ENCODE results near the gene CBFA2T3. TPM values are rescaled to one million over a fixed set of nuclear protein-coding genes. Genes with fewer than 3 reads are reported as not detected.

Gene CBFA2T3
- total and polyA plus RNA-seq, 2 of the 8 experiments (the other 6 are each of a cell fraction or from before 2014, with no cell fraction given), result 0.51 to 1.3 TPM

GRCh38 chr16:88878967-88879787 lies 97.8 kb downstream of the CBFA2T3 start:
- H3K18ac ChIP-seq (ENCODE audit: extremely low read depth, low read length), result no peak overlapping the region
- H3K23ac ChIP-seq (ENCODE audit: insufficient read length), result no peak overlapping the region
- H4K8ac ChIP-seq (ENCODE audit: extremely low read depth, insufficient read depth, low read length), result peak overlapping the region; percentile 76
- no peak overlapping the region for H3K27ac ChIP-seq (ENCODE audit: low read depth, low read length)
- H3K36me3 ChIP-seq (ENCODE audit: control insufficient read depth in 2 of 4, insufficient read depth in 4 of 4, low read length in 3 of 4), result no peaks in the 10 kb centered on the region
- no peak overlapping the region for H3K9ac ChIP-seq (replicated peaks in 1 of 4; ENCODE audit: extremely low read depth in 1 of 4, low read depth in 3 of 4, low read length in 3 of 4)
- peaks cover 0 to 7% (median 1%) of the 10 kb centered on the region in 4 experiments; a peak in 2 of 7 replicates for H3K27me3 ChIP-seq (replicated peaks in 1 of 4; ENCODE audit: control insufficient read depth in 3 of 4, extremely low read depth in 1 of 4, insufficient read depth in 3 of 4, low read length in 3 of 4)
- H3K4me2 ChIP-seq (ENCODE audit: insufficient read depth in 1 of 2, low read depth in 2 of 2, low read length in 2 of 2), result no peak overlapping the region
- H3K79me2 ChIP-seq (ENCODE audit: control insufficient read depth in 1 of 2, insufficient read depth in 2 of 2, low read length in 2 of 2), result no peaks in the 10 kb centered on the region
- no peak overlapping the region for H3K4ac ChIP-seq (replicated peaks; ENCODE audit: insufficient read length, low read depth, low read length)
- FAIRE-seq (no peak), DNase-seq (ENCODE audit: low read depth in 1 of 2, low spot score in 2 of 2) (no peak)
- no peak overlapping the region for H3K56ac ChIP-seq (replicated peaks; ENCODE audit: insufficient read length, low read depth, low read length)
- no peak overlapping the region for H2AK5ac ChIP-seq (ENCODE audit: low read depth, low read length)
- ChIA-PET POLR2A (ENCODE audit: partially characterized antibody) (interaction anchor here (0.6 to 1.5 kb wide), 2 partner anchors 69 to 1438 kb away, joined by 3 to 5 read pairs; no protein-coding TSS in a partner anchor), CTCF (ENCODE audit: partially characterized antibody) (interaction anchor here (0.6 to 4.4 kb wide), 15 partner anchors 10 to 392 kb away, joined by 3 to 15 read pairs (median 4); no protein-coding TSS in a partner anchor)
- peaks cover 0 to 9% (median 4%) of the 10 kb centered on the region in 4 experiments; a peak in 4 of 7 replicates for H3K4me1 ChIP-seq (replicated peaks in 1 of 4; ENCODE audit: control insufficient read depth in 3 of 4, insufficient read depth in 4 of 4, low read length in 3 of 4)
- H3K9me3 ChIP-seq (ENCODE audit: insufficient read depth in 2 of 2, low read depth in 1 of 2, low read length in 1 of 2), result no peaks in the 10 kb centered on the region; a peak in 1 of 4 replicates
- no peak overlapping the region for H2BK15ac ChIP-seq (ENCODE audit: low read length)
- no peak overlapping the region for H4K5ac ChIP-seq (ENCODE audit: insufficient read length, low read depth, low read length)
- H4K20me1 ChIP-seq (replicated peaks in 1 of 2; ENCODE audit: control insufficient read depth in 1 of 2, insufficient read depth in 2 of 2, low read length in 2 of 2), result peaks cover 0 to 4% of the 10 kb centered on the region in 2 experiments
- H2BK20ac ChIP-seq (ENCODE audit: low read length), result no peak overlapping the region
- H2BK12ac ChIP-seq (ENCODE audit: low read depth, low read length), result no peak overlapping the region
- TF ChIP-seq KDM5A (IDR thresholded peaks at IDR 0.05; ENCODE audit: low read length), result no peak
- TF ChIP-seq CTCF (IDR thresholded peaks at IDR 0.05; ENCODE audit: control extremely low read depth in 1 of 3, insufficient read depth in 1 of 3, low read depth in 1 of 3, low read length in 3 of 3), result peak in 1 of 3 experiments; percentile 11; a peak in 1 of 4 replicates
- H3K4me3 ChIP-seq (ENCODE audit: extremely low read depth in 1 of 4, insufficient read depth in 2 of 4, low read depth in 3 of 4, low read length in 4 of 4), result no peak overlapping the region
- 0 out of 2 replicates have a peak overlapping the region, but pooled peaks have one; percentile 6 for H2BK5ac ChIP-seq (ENCODE audit: low read depth, low read length)
- H2AFZ ChIP-seq (ENCODE audit: low read length), result no peak overlapping the region
- no peaks in the 10 kb centered on the region; the same call in 1 of the 2 replicates for H3K23me2 ChIP-seq (ENCODE audit: low read depth, low read length)
- H3K14ac ChIP-seq (ENCODE audit: insufficient read length), result no peak overlapping the region
- H2BK120ac ChIP-seq (replicated peaks; ENCODE audit: low read depth, low read length), result no peak overlapping the region
- H3K79me1 ChIP-seq (ENCODE audit: low read depth, low read length), result no peaks in the 10 kb centered on the region; the same call in 1 of the 2 replicates
- 89% methylated on average over 45 of the region's 45 CpGs; no CpG with 5 or more reads in 1 of the 2 experiments for WGBS, 2 experiments (ENCODE audit: extremely low coverage in 1 of 2, insufficient coverage in 1 of 2, insufficient read length in 1 of 2, insufficient replicate concordance in 2 of 2, low coverage in 1 of 2, low lambda C conversion rate in 2 of 2, missing lambda C conversion rate in 1 of 2)
- H4K91ac ChIP-seq (replicated peaks; ENCODE audit: insufficient read length, low read length), result no peak overlapping the region
